Stimulated activated CD8-positive, alpha-beta memory T cell treated with anti-CD3 and anti-CD28 coated beads, Interleukin-7, amount 100 ng/mL, for 48 hours (primary cell): ENCODE data around the gene AGAP1.

Experiments used
- DNase-seq, 2 donors: peaks; one replicate each; pipeline ENCODE4 v3.0.0-alpha.2; 2020; ENCODE audit warnings: low read depth in 1 of 2; ENCODE audit errors: extremely low read depth in 1 of 2

The AGAP1 gene

DNA sequence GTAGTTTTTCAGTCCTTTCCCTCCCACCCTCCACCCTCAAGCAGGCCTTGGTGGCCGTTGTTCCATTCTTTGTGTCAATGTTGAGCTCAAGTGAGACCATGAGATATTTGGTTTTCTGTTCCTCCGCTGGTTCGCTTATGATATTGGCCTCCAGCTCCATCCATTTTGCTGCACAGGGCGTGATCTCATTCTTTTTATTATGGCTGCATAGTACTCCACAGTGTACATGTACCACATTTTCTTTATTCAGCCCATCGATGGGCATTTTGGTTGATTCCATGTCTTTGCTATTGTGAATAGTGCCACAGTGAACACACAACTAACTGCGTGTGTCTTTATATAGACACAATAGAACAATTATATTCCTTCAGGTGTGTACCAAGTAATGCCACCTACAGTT is 14.1 kb downstream of the AGAP1 start:
- no peak for DNase-seq

- DNase-seq, result no peak
Measured at GRCh38 chr2:235508371-235509160, 14.7 kb downstream of the AGAP1 start.

DNA sequence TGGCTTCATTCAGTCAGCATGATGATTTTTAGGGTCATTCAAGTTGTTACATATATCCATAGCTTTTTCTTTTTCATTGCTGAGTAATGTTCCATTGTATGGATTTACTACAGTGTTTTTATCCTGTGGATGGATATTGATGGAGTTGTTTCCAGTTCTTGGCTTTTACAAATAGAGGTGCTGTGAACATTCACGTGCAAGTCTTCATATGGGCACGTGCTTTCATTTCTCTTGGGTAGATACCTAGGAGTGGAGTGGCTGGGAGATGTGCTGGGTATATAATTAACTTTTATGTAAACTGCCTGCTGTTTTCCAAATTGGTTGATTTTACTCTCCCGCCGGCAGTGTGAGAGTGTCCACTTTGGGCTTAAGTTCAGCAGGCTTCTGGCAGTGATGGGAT is 16.5 kb downstream of the AGAP1 start:
- no peak for DNase-seq

DNA sequence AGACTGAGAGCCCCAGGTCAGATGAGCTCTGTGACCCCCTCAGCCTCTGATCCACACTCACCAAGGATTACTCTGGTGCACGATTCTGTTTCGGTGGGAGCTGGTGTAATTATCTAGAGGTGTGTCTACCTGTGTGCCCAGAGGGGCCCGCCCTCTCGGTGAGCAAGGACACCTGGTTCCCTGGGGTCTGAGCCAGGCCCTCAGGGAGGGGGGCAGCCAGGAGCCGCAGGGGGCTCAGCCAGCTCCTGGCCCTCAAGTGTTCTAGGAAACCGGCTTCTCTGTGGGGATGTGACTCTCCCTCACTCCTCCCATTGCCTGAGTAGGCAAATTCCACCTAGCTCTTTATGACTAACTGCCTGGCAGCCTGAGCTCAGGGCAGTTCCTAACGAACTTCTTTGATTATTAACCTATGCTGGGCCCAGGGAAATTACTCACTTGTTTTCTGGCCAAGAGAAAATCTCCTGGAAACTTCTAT is 17.4 kb downstream of the AGAP1 start:
- no peak for DNase-seq

GRCh38 chr2:235511751-235512698 is 18.2 kb downstream of the AGAP1 start:
- no peak for DNase-seq

DNA sequence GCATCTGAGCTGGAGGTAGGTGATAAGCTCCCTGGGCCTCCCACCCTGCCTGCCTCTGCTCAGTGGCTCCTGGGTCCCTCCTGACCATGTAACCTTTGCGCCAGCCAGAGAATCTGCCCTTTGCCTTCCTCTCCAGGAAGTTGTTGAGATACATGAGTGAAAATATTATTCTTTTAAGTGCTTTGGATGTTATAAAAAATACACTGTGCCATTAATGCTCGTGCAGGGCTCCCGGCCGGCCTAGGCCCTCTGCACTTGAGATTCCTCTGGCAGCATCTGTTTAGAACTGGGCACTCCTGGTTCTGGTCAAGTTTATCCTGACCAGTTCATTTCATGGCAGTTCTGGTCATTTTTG is 18.8 kb downstream of the AGAP1 start:
- no peak for DNase-seq

DNA sequence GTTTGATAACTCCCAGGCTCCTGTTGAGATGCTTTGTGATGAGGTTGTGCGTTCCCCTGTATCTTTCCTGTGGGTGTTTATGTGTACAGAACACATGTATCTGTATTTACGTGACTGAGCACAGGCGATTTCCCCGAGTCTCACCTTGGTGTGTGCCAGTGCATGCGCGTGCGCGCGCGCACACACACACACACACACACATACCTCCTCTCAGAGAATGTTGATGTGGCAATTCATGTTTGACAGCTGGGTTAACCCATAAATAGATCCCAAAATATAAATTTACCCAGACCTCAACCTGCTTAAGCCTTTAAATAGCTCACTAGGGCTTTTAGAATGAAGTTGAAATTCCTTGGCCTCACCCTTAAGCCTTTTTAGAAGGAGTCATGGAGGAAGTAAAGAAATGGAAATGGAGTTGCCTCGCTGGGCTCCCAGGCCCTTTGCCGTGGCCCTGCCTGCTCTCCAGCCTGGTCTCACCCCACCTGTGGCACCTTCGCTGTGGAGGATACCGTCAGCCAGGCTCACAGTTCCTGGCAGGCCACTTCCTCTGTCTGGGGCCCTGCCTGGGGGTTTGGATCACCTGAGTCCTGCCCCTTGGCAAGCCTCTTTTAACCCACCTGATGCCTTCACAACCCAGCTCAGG is 20.3 kb downstream of the AGAP1 start:
- no peak for DNase-seq

GRCh38 chr2:235514627-235515363 is 21.0 kb downstream of the AGAP1 start:
- no peak for DNase-seq

DNA sequence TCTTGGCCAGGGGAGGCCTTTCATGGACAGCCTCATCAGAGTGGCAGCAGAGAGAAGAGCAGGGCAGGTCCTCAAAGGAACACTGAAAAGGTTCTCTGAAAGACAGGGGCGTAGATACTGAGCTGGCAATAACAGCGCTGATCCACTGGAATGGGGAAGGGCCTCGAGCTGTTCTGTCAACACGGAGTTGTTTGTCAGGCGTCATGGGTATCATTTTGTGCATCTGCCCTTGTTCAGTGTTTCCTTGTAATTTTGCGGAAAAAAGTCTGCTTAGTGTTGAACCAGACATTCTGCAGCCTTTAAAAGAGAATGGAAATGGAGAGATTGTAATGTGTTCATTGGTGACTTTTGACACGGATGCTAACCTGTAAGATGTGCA is 21.5 kb downstream of the AGAP1 start:
- no peak for DNase-seq

- no peak for DNase-seq
Measured at GRCh38 chr2:235515821-235516220, 22.0 kb downstream of the AGAP1 start.

DNA sequence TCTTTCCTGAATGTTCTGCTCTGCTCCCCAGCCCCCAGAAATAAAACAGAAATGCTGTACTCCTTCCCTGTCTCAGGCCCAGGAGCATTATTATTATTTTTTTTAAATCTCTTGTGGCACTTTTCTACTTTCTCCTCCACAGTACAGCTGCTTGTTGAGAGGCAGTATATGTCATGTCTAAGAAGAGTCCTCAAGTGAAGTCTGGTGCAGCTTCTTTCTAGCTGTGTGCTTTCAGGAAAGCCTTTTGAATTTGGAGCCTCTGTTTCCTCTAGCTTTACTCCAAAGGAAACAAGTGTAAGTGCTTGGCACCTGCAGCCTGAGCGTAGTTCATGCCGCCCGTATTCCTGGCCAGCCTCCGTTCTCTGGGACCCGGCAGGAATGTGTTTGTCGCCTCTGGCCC is 22.4 kb downstream of the AGAP1 start:
- no peak for DNase-seq

GRCh38 chr2:235518322-235519090 is 24.7 kb downstream of the AGAP1 start:
- DNase-seq, result no peak

GRCh38 chr2:235520787-235521186 is 26.9 kb downstream of the AGAP1 start:
- DNase-seq, result no peak

DNA sequence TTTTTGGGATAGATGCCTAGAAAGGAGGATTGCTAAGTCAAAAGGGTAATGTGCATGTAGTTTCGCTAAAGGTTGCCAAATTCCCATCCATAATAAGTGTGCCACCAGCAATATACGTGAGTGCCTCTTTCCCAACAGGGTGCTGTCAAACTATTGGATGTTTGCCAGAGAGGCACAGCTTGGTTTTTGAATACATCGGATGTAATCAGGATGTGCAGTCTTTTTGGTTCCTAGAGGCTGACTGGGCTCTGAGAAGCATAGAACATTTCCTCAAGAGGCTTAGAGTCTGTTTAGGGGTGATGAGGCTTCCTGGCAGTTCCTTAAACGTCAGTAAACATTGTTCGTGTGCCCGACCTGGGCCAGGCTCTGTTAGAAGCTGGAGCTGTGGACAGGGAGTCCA is 28.0 kb downstream of the AGAP1 start:
- DNase-seq, result no peak

DNA sequence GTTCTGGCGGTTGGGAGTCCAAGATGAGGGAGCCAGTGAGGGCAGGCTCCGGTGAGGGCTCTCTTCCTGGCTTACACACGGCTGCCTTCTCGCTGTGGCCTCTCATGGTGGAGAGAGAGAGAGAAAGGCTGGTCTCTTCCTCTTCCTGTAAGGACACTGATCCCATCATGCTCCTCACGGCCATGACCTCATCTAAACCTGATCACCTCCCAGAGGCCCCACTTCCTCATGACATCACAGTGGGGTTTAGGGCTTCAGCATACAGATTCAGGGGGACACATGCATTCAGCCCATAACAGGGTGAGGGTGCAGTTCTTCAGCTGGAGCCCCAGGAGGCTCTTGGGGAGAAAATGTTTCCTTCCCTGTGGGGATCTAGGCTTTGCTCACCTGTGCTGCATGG is 29.2 kb downstream of the AGAP1 start:
- DNase-seq, result no peak

DNA sequence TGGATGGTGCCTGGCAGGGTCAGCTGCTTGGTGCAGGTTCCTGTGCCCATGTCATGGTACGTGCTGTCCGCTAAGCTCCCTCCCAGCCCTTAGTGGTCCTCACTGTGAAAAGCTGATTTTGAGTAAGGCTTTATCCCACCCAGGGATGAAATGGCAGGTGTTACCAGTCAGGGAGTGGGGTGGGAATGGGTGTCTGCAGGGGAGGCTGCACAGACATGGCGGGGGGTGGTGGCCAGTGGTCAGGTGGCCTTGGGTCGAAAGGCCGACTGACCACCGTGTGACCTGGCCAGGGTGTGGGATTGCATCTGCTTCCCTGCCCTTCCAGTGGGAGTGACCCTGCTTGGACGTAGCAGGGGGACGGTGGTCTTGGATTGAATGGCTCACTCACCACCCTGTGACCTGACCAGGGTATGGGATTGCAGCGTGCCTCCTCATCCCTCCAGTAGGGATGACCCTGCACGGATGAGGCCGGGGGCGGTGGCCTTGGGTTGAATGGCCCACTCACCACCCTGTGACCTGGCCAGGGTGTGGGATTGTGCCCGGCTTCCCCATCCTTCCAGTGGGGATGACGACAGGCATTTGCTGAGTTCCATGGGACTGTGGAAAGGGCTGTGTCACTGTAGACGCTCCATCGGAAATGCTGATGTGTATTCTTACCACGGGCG is 29.8 kb downstream of the AGAP1 start:
- no peak for DNase-seq

- DNase-seq, result no peak
Measured at GRCh38 chr2:235526166-235526565, 32.3 kb downstream of the AGAP1 start.

DNA sequence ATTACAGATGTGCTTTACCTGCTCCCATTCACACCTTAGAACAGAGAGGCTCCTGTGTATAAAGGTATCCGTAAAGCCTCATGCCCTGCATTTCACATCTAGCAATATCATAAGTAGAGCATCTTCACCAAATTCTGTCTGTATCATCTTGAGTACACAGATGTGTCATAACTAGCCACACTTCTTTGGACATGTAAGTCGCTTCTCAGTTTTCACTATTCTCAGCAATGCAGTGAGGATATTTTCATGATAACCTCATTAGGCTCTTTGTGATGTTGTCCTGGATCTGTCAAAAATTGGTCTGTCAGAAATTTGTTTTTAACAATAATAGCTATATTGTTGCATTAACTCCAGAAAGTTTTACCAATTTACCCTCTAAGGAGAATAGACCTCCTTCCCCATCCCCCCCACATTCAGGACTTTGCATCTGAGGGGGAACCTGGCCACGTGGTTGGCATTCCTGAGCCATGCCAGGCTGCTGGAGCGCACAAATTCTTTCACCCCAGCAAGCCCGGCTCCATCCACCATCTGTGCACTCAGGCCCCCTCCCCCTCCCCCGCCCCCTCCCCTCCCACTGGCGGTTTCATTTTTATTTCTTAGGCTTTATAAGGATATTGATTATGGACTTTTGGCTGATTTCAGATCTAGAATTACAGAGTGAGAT is 34.1 kb downstream of the AGAP1 start:
- no peak for DNase-seq

GRCh38 chr2:235529621-235530020 is 35.8 kb downstream of the AGAP1 start:
- no peak for DNase-seq
